Neural progenitor cell (in vitro differentiated cells): ENCODE results near the gene STAMBP. TPM values are rescaled to one million over a fixed set of nuclear protein-coding genes. Genes with fewer than 3 reads are reported as not detected.

ENCODE experiments used
- DNase-seq: peaks from one replicate; pipeline ENCODE4 v3.0.0-alpha.2; 2016; ENCODE audit warnings: low spot score
- H2AFZ ChIP-seq: fragments of 200-600 bp; sonication (generic); replicated peaks from 2 replicates; pipeline ENCODE4 v1.6.1; 2016; ENCODE audit warnings: antibody characterized with exemption
- H3F3A ChIP-seq: fragments of 200-600 bp; sonication (generic); 2 replicates; pipeline ENCODE4 v1.6.1; 2016; ENCODE audit warnings: antibody characterized with exemption, low read depth
- H3K27ac ChIP-seq: fragments of 200-600 bp; sonication (generic); 2 replicates; pipeline ENCODE4 v1.5.1; 2016; ENCODE audit warnings: mild to moderate bottlenecking
- H3K27me3 ChIP-seq: fragments of 200-600 bp; sonication (generic); 2 replicates; pipeline ENCODE4 v1.6.1; 2016; ENCODE audit warnings: mild to moderate bottlenecking, moderate library complexity
- H3K36me3 ChIP-seq: fragments of 200-600 bp; sonication (generic); 2 replicates; pipeline ENCODE4 v1.5.1; 2016
- H3K4me1 ChIP-seq: fragments of 200-600 bp; sonication (generic); 2 replicates; pipeline ENCODE4 v1.6.1; 2016; ENCODE audit warnings: mixed run types
- H3K4me2 ChIP-seq: fragments of 200-600 bp; sonication (generic); 2 replicates; pipeline ENCODE4 v1.6.1; 2016
- H3K4me3 ChIP-seq: fragments of 200-600 bp; sonication (generic); 2 replicates; pipeline ENCODE4 v1.5.1; 2016
- H3K79me2 ChIP-seq: fragments of 200-600 bp; sonication (generic); 2 replicates; pipeline ENCODE4 v1.6.1; 2016; ENCODE audit warnings: low read depth
- H3K9ac ChIP-seq: fragments of 200-600 bp; sonication (generic); 2 replicates; pipeline ENCODE4 v1.6.1; 2016
- H3K9me3 ChIP-seq: fragments of 200-600 bp; sonication (generic); 2 replicates; pipeline ENCODE4 v1.5.1; 2016; ENCODE audit warnings: low read depth
- H4K20me1 ChIP-seq: fragments of 200-600 bp; sonication (generic); 2 replicates; pipeline ENCODE4 v1.6.1; 2016; ENCODE audit warnings: low read depth
- H3K27ac Mint-ChIP-seq: 3 replicates; pipeline ENCODE4 v1.8.0; 2021; ENCODE audit warnings: mixed read lengths
- H3K27me3 Mint-ChIP-seq: 2 replicates; pipeline ENCODE4 v1.8.0; 2022; ENCODE audit warnings: low read depth, mild to moderate bottlenecking, inconsistent platforms, moderate library complexity, mixed read lengths; ENCODE audit not compliant: insufficient read depth
- H3K36me3 Mint-ChIP-seq: 3 replicates; pipeline ENCODE4 v1.8.0; 2021; ENCODE audit warnings: mixed read lengths
- H3K4me1 Mint-ChIP-seq: 3 replicates; pipeline ENCODE4 v1.8.0; 2021; ENCODE audit warnings: mixed read lengths
- H3K4me3 Mint-ChIP-seq: 3 replicates; pipeline ENCODE4 v1.8.0; 2021; ENCODE audit warnings: mild to moderate bottlenecking, moderate library complexity, mixed read lengths
- H3K9me3 Mint-ChIP-seq: 3 replicates; pipeline ENCODE4 v1.8.0; 2020; ENCODE audit warnings: mixed read lengths
- CTCF ChIP-seq: fragments of 200-600 bp; sonication (generic); IDR thresholded peaks from 2 replicates; pipeline ENCODE4 v1.5.1; 2017; ENCODE audit warnings: antibody characterized with exemption, mild to moderate bottlenecking
- EZH2 ChIP-seq: fragments of 200-600 bp; sonication (generic); IDR thresholded peaks from 2 replicates; pipeline ENCODE4 v1.6.1; 2017; ENCODE audit warnings: antibody characterized with exemption, mild to moderate bottlenecking, moderate library complexity
- EZH2phosphoT487 ChIP-seq: fragments of 200-600 bp; sonication (generic); IDR thresholded peaks from 2 replicates; pipeline ENCODE4 v1.6.1; 2017; ENCODE audit warnings: antibody characterized with exemption
- total RNA-seq: library from RNA; depleted of rRNA; stranded (reverse); fragments of >200 nt; gene quantifications from 2 replicates; pipeline ENCODE4 v1.2.3, GENCODE V29; 2015; ENCODE audit warnings: low replicate concordance

Gene STAMBP
- total RNA-seq, 1 donor from 2014 or later: 77.3 TPM

- H3K27ac Mint-ChIP-seq: no peak overlapping the region
- no peak overlapping the region for H3K4me2 ChIP-seq
- no peaks in the 10 kb centered on the region for H3K79me2 ChIP-seq
- H3K9me3 ChIP-seq: no peaks in the 10 kb centered on the region
- H2AFZ ChIP-seq: no peak overlapping the region
- DNase-seq: no peak
- H3K4me1 ChIP-seq: no peaks in the 10 kb centered on the region
- H3K4me3 Mint-ChIP-seq: no peak overlapping the region
- no peak overlapping the region for H3K27ac ChIP-seq
- no peaks in the 10 kb centered on the region for H3K4me1 Mint-ChIP-seq
- H3K27me3 ChIP-seq: peaks cover 50% of the 10 kb centered on the region
- no peaks in the 10 kb centered on the region for H3K9me3 Mint-ChIP-seq
- no peaks in the 10 kb centered on the region for H3K36me3 ChIP-seq
- no peak overlapping the region for H3K4me3 ChIP-seq
- H3K36me3 Mint-ChIP-seq: no peaks in the 10 kb centered on the region
- H3K27me3 Mint-ChIP-seq: peaks cover 8% of the 10 kb centered on the region
- no peaks in the 10 kb centered on the region for H4K20me1 ChIP-seq
- no peak overlapping the region for H3K9ac ChIP-seq
- no peak for TF ChIP-seq EZH2phosphoT487
- TF ChIP-seq EZH2: no peak
- no peak for TF ChIP-seq CTCF
- H3F3A ChIP-seq: no peaks in the 10 kb centered on the region
Measured at GRCh38 chr2:73811878-73812277, 16.9 kb upstream of the STAMBP start.

GRCh38 chr2:73812635-73813034 lies 16.1 kb upstream of the STAMBP start:
- H3K9ac ChIP-seq: no peak overlapping the region
- H3K4me1 Mint-ChIP-seq: no peaks in the 10 kb centered on the region
- peaks cover 9% of the 10 kb centered on the region for H3K27me3 Mint-ChIP-seq
- no peaks in the 10 kb centered on the region for H3K9me3 Mint-ChIP-seq
- H3F3A ChIP-seq: no peaks in the 10 kb centered on the region
- TF ChIP-seq EZH2 (no peak), CTCF (no peak)
- no peaks in the 10 kb centered on the region for H3K79me2 ChIP-seq
- H2AFZ ChIP-seq: no peak overlapping the region
- H3K4me3 Mint-ChIP-seq: no peak overlapping the region
- no peak overlapping the region for H3K4me2 ChIP-seq
- no peaks in the 10 kb centered on the region for H3K36me3 Mint-ChIP-seq
- H4K20me1 ChIP-seq: no peaks in the 10 kb centered on the region
- no peaks in the 10 kb centered on the region for H3K36me3 ChIP-seq
- peaks cover 50% of the 10 kb centered on the region for H3K27me3 ChIP-seq
- no peaks in the 10 kb centered on the region for H3K9me3 ChIP-seq
- no peaks in the 10 kb centered on the region for H3K4me1 ChIP-seq
- DNase-seq: no peak
- no peak overlapping the region for H3K27ac ChIP-seq
- no peak overlapping the region for H3K4me3 ChIP-seq
- no peak overlapping the region for H3K27ac Mint-ChIP-seq

GRCh38 chr2:73818296-73818695 lies 10.5 kb upstream of the STAMBP start:
- Mint-ChIP-seq H3K27ac (no peak overlapping the region), H3K4me1 (no peaks in the 10 kb centered on the region), H3K9me3 (no peaks in the 10 kb centered on the region), H3K27me3 (peaks cover 9% of the 10 kb centered on the region), H3K4me3 (no peak overlapping the region), H3K36me3 (no peaks in the 10 kb centered on the region)
- Histone ChIP-seq H3K4me3 (no peak overlapping the region), H3F3A (no peaks in the 10 kb centered on the region), H4K20me1 (no peaks in the 10 kb centered on the region), H3K79me2 (no peaks in the 10 kb centered on the region), H3K27me3 (peaks cover 27% of the 10 kb centered on the region), H2AFZ (no peak overlapping the region), H3K9me3 (no peaks in the 10 kb centered on the region), H3K36me3 (no peaks in the 10 kb centered on the region), H3K4me1 (no peaks in the 10 kb centered on the region), H3K9ac (no peak overlapping the region), H3K4me2 (no peak overlapping the region), H3K27ac (no peak overlapping the region)
- TF ChIP-seq CTCF: no peak
- no peak for TF ChIP-seq EZH2phosphoT487
- no peak for DNase-seq

GRCh38 chr2:73821227-73821626 lies 7.5 kb upstream of the STAMBP start:
- no peak for DNase-seq
- H3K4me3 Mint-ChIP-seq: no peak overlapping the region
- H3K27me3 Mint-ChIP-seq: peaks cover 5% of the 10 kb centered on the region
- no peaks in the 10 kb centered on the region for H3K36me3 Mint-ChIP-seq
- Histone ChIP-seq H3K27ac (no peak overlapping the region), H3K4me2 (no peak overlapping the region), H3K4me3 (no peak overlapping the region), H3K9ac (no peak overlapping the region), H4K20me1 (no peaks in the 10 kb centered on the region), H3K9me3 (no peaks in the 10 kb centered on the region), H3K27me3 (peaks cover 20% of the 10 kb centered on the region), H3K36me3 (no peaks in the 10 kb centered on the region), H2AFZ (no peak overlapping the region), H3F3A (no peaks in the 10 kb centered on the region), H3K4me1 (no peaks in the 10 kb centered on the region), H3K79me2 (no peaks in the 10 kb centered on the region)
- no peak for TF ChIP-seq EZH2phosphoT487
- no peaks in the 10 kb centered on the region for H3K9me3 Mint-ChIP-seq
- H3K27ac Mint-ChIP-seq: no peak overlapping the region
- no peaks in the 10 kb centered on the region for H3K4me1 Mint-ChIP-seq
